Chondrocyte (in vitro differentiated cells): Measurements from ENCODE around the gene HCRTR1. TPM values are rescaled to one million over a fixed set of nuclear protein-coding genes. Genes with fewer than 3 reads are reported as not detected.
A peak's percentile ranks its signal among the peaks of the same experiment; 100 is the strongest.

Experiments used
- DNase-seq: peaks from one replicate; pipeline ENCODE4 v3.0.0; 2021; ENCODE audit warnings: mixed read lengths, low spot score
- H3K27ac Mint-ChIP-seq: one replicate; pipeline ENCODE4 v1.8.0; 2021; ENCODE audit warnings: mild to moderate bottlenecking, moderate library complexity, mixed read lengths; ENCODE audit not compliant: unreplicated experiment
- H3K27me3 Mint-ChIP-seq: 2 replicates; pipeline ENCODE4 v1.8.0; 2021; ENCODE audit warnings: low read depth, mixed read lengths
- H3K36me3 Mint-ChIP-seq: 2 replicates; pipeline ENCODE4 v1.8.0; 2021; ENCODE audit warnings: low read depth, mixed read lengths
- H3K4me1 Mint-ChIP-seq: 2 replicates; pipeline ENCODE4 v1.8.0; 2021; ENCODE audit warnings: low read depth, mild to moderate bottlenecking, mixed read lengths
- H3K4me3 Mint-ChIP-seq: one replicate; pipeline ENCODE4 v1.8.0; 2021; ENCODE audit warnings: mild to moderate bottlenecking, moderate library complexity, mixed read lengths; ENCODE audit not compliant: unreplicated experiment
- H3K9me3 Mint-ChIP-seq: 2 replicates; pipeline ENCODE4 v1.8.0; 2021; ENCODE audit warnings: low read depth, mixed read lengths
- total RNA-seq: library from RNA; stranded (reverse); gene quantifications from 3 replicates; pipeline ENCODE4 v1.2.1, GENCODE V29; 2021
- TF ChIP-seq, protein P1 (sequence below): fragments of 200-600 bp; sonication (generic); IDR thresholded peaks from 2 replicates; pipeline ENCODE4 v1.5.0; 2021; ENCODE audit warnings: antibody characterized with exemption, mild to moderate bottlenecking, moderate library complexity

Gene HCRTR1
- total RNA-seq, 1 donor from 2014 or later, result 0.45 TPM

DNA sequence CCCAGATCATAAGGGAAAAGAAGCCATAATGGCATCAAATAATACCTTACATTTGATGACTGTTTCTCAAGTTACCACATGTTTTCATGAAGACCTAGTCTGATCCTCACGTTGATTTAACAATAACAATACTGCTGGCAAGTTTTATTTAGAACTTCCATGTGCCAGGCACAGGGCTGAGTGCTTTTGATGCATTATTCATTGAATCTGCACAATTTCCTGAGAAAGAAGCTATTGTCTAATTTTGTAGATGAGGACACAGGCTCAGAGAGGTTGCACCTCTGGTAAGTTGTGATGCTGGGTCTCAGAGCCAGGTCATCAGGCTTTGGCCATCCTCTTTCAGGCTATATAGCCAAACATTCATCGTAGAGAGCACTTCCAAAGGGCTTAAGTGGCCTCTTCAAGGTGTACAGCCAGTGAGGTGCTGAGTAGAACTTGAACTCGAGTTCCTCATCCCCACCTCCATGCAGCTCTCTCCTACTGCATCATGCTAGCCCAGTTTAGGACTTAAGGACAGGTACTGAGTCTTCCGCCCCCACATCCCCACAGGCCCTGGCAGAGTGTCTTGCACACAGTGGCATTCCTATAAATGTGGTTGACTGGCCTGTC lies 35.5 kb downstream of the HCRTR1 start:
- no peak for DNase-seq
- Mint-ChIP-seq H3K4me3 (no peak overlapping the region), H3K4me1 (peaks cover 46% of the 10 kb centered on the region), H3K9me3 (no peaks in the 10 kb centered on the region), H3K27ac (no peak overlapping the region), H3K36me3 (peaks cover 30% of the 10 kb centered on the region), H3K27me3 (no peaks in the 10 kb centered on the region)
- TF ChIP-seq, protein P1, sequence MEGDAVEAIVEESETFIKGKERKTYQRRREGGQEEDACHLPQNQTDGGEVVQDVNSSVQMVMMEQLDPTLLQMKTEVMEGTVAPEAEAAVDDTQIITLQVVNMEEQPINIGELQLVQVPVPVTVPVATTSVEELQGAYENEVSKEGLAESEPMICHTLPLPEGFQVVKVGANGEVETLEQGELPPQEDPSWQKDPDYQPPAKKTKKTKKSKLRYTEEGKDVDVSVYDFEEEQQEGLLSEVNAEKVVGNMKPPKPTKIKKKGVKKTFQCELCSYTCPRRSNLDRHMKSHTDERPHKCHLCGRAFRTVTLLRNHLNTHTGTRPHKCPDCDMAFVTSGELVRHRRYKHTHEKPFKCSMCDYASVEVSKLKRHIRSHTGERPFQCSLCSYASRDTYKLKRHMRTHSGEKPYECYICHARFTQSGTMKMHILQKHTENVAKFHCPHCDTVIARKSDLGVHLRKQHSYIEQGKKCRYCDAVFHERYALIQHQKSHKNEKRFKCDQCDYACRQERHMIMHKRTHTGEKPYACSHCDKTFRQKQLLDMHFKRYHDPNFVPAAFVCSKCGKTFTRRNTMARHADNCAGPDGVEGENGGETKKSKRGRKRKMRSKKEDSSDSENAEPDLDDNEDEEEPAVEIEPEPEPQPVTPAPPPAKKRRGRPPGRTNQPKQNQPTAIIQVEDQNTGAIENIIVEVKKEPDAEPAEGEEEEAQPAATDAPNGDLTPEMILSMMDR, result no peak

DNA sequence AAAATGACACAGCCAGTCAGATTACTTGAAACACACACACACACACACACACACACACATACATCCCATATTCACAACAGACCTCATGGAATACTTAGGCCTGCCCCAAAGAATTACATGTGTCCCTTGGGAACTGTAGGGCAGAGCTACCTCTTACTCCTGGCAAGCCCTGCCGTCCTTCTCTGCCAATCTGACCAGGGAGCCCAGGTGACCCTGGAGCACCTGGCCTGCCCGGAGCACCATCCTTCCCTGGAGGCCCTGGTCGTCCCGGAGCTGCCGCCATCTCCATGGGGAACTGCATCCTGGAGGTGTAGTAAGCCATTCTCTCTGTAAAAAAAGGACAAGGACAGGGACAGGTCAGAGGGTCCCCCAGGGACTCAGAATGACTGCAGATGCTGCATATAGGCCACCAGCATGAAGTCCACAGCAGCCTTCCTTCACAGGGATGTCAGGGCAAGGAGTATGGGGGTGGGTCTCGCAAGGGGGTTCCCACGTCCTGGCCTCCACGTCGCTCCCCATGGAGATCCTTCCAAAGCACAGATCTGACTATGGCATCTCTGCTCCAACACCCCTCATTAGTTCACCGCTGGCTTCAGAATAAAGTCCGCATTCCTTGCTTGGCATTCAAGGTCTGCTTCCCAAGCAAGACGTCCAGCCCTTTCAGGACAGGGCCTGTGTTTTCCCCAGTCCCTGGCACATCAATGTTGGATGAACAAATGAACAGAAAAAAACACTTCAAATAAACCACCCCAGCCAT lies 36.4 kb downstream of the HCRTR1 start:
- H3K4me1 Mint-ChIP-seq, result peaks cover 40% of the 10 kb centered on the region
- no peaks in the 10 kb centered on the region for H3K9me3 Mint-ChIP-seq
- peaks cover 33% of the 10 kb centered on the region for H3K36me3 Mint-ChIP-seq
- no peak overlapping the region for H3K4me3 Mint-ChIP-seq
- DNase-seq, result peak; percentile 73
- peak overlapping the region; percentile 0 for H3K27ac Mint-ChIP-seq
- H3K27me3 Mint-ChIP-seq, result no peaks in the 10 kb centered on the region
- TF ChIP-seq, protein P1, result no peak

DNA sequence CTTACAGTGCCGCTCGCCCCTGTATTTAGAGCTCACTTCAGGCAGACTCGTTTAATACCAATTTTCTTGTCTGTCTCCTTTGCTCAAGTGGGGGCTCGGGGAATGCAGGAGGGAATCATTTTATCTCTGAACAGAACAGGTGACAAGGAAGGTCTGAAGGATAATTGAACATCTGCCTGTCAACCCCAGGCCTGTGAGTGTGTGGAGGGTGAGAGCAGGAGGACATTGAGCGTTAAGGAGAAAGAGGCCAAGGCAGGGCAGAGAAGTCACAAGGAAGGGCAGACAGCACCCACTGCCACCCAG lies 36.9 kb downstream of the HCRTR1 start:
- peaks cover 36% of the 10 kb centered on the region for H3K4me1 Mint-ChIP-seq
- H3K27me3 Mint-ChIP-seq, result no peaks in the 10 kb centered on the region
- TF ChIP-seq, protein P1, result no peak
- no peak overlapping the region for H3K27ac Mint-ChIP-seq
- DNase-seq, result no peak
- H3K36me3 Mint-ChIP-seq, result peaks cover 33% of the 10 kb centered on the region
- H3K9me3 Mint-ChIP-seq, result no peaks in the 10 kb centered on the region
- no peak overlapping the region for H3K4me3 Mint-ChIP-seq

DNA sequence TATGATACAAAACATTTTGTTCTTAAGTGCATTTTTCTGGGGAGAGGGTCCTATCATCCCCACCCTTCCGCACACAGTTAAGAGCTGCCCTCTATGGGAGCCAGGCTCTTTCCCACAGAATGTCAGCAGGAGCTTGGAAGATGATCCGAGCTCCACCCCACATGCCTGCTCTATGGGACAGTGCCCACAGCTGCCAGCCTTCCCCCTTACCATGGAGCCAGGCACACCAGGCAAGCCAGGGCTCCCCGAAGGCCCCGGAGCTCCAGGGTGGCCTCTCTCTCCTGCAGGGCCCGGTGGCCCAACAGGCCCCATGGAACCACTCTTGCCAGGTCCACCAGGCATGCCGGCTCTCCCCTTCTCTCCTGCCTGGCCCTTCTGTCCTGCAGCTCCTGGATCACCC lies 37.6 kb downstream of the HCRTR1 start:
- no peak for DNase-seq
- Mint-ChIP-seq H3K4me1 (peaks cover 32% of the 10 kb centered on the region), H3K27me3 (no peaks in the 10 kb centered on the region), H3K9me3 (no peaks in the 10 kb centered on the region), H3K4me3 (no peak overlapping the region), H3K27ac (peak overlapping the region; percentile 69), H3K36me3 (peaks cover 34% of the 10 kb centered on the region)
- TF ChIP-seq, protein P1, result no peak

DNA sequence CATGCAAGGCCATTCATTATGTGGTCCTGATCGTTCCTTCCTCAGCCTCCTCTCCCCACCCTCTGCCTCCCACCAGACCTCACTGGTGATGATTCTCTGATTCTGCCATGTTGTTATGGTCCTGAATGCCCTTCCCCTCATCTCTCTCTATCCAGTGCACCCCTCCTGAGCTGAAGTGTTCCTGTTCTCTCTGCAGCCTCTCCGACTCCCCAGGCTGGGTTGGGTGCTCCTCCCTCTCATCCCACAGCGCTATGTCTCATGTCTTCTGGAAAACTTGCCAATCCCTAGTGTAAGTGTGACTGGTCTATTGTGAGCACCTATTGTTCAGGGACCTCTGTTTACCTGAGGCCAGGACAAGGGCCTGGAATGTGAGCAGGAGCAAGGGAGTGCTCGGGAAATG lies 38.3 kb downstream of the HCRTR1 start:
- Mint-ChIP-seq H3K27me3 (no peaks in the 10 kb centered on the region), H3K27ac (peak overlapping the region; percentile 57), H3K4me1 (peaks cover 29% of the 10 kb centered on the region), H3K36me3 (peaks cover 37% of the 10 kb centered on the region), H3K4me3 (no peak overlapping the region), H3K9me3 (no peaks in the 10 kb centered on the region)
- DNase-seq, result no peak
- TF ChIP-seq, protein P1, result no peak
